Stomach (tissue), 4 donors: ENCODE data around the gene CACNA1E.

Experiments
- POLR2A ChIP-seq, 4 donors: fragments of 450-650 bp; IDR thresholded peaks; one replicate each; pipeline ENCODE4 v1.6.1; 2016; ENCODE audit warnings: antibody characterized with exemption in 4 of 4, control low read depth in 2 of 4, mild to moderate bottlenecking in 1 of 4, moderate library complexity in 1 of 4
- TF ChIP-seq, protein P1 (sequence below), 7 experiments: fragments of 450-650 bp in 4 of 7; fragments of 200-600 bp in 3 of 7; sonication (generic) in 3 of 7; IDR thresholded peaks; one replicate each; pipeline ENCODE4 v1.5.1; 2016 to 2019; ENCODE audit warnings: antibody characterized with exemption in 7 of 7, control low read depth in 2 of 7, mild to moderate bottlenecking in 1 of 7

DNA sequence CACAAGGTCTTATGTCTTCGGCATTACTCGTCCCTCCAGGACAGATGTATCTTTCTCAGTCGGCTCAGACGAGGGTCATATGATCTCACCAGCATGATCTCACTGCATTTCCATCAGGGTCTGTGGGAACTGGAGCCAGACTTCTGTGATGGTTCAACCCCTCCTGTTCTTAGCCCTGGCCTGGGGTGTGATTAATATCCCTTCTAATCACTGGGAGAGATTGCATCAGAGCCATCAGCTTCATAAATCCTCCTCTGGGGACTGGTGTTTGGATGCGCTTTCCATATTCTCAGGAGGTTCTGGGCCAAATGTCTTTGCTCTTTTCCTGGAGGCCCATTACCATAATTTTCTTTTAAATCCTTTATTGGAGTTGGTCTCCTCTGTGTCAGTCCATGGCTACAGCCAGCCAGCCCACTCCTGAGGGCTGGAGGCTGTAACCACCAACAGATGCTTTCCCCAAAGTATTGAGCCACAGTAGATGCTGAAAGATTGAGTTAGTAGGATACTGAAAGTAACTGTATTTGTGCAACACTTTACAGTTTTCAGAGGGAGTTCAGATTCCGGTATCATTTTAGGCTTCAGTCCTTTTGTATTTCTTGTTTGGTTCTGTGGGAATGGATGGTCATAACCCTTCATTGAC, 20.0 kb downstream of the CACNA1E start:
- TF ChIP-seq, protein P1, sequence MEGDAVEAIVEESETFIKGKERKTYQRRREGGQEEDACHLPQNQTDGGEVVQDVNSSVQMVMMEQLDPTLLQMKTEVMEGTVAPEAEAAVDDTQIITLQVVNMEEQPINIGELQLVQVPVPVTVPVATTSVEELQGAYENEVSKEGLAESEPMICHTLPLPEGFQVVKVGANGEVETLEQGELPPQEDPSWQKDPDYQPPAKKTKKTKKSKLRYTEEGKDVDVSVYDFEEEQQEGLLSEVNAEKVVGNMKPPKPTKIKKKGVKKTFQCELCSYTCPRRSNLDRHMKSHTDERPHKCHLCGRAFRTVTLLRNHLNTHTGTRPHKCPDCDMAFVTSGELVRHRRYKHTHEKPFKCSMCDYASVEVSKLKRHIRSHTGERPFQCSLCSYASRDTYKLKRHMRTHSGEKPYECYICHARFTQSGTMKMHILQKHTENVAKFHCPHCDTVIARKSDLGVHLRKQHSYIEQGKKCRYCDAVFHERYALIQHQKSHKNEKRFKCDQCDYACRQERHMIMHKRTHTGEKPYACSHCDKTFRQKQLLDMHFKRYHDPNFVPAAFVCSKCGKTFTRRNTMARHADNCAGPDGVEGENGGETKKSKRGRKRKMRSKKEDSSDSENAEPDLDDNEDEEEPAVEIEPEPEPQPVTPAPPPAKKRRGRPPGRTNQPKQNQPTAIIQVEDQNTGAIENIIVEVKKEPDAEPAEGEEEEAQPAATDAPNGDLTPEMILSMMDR (IDR thresholded peaks at IDR 0.05): no peak
- TF ChIP-seq POLR2A (IDR thresholded peaks at IDR 0.05): no peak
